ENCODE data around the gene PRRX1. TPM values are rescaled to one million over a fixed set of nuclear protein-coding genes. Genes with fewer than 3 reads are reported as not detected.

Gene PRRX1
- total RNA-seq, 1 experiment from 2014 or later = 1.8 TPM

DNA sequence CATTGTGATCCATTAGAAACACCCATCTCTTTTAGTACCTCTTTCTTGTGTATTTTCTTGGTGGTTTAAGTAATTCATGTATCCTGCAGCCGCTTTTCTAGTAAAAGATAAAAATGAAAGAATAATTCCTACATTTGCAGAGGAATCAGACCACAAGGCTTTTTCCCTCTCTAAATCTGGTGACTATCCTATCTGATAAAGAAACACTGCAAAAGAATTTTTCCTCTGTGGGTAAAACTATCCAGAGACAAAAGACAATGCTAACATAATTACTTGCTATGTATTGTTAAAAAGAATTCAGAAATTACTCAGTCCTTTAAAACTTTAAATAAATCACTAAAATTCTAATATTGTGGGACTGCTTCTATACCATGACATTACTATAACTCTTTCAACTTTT lies 51.0 kb downstream of the PRRX1 start:
- intact Hi-C loops (cut with micrococcal nuclease; ENCODE audit: unreplicated experiment) = no loop called here
- no peaks in the 10 kb centered on the region for H3K4me1 Mint-ChIP-seq (ENCODE audit: low read depth, unreplicated experiment)
- H3K36me3 Mint-ChIP-seq (ENCODE audit: insufficient read depth, unreplicated experiment) = no peaks in the 10 kb centered on the region

GRCh38 chr1:170716835-170717429 lies 53.0 kb downstream of the PRRX1 start:
- no TSS peak for BruUV-seq (replicated peaks)
- intact Hi-C loops (cut with micrococcal nuclease; ENCODE audit: unreplicated experiment) = no loop called here
- Mint-ChIP-seq H3K9me3 (ENCODE audit: low read depth, unreplicated experiment) (peaks cover 3% of the 10 kb centered on the region), H3K36me3 (ENCODE audit: insufficient read depth, unreplicated experiment) (no peaks in the 10 kb centered on the region), H3K27me3 (ENCODE audit: unreplicated experiment) (no peaks in the 10 kb centered on the region), H3K27ac (ENCODE audit: unreplicated experiment) (no peak overlapping the region), H3K4me1 (ENCODE audit: low read depth, unreplicated experiment) (no peaks in the 10 kb centered on the region), H3K4me3 (ENCODE audit: low read depth, unreplicated experiment) (no peak overlapping the region)
- CTCF ChIA-PET = interaction anchor here (0.6 kb wide), 1 partner anchor 802 kb away, joined by 3 read pairs; no protein-coding TSS in a partner anchor
- DNase-seq = no peak
- TF ChIP-seq, protein P1, sequence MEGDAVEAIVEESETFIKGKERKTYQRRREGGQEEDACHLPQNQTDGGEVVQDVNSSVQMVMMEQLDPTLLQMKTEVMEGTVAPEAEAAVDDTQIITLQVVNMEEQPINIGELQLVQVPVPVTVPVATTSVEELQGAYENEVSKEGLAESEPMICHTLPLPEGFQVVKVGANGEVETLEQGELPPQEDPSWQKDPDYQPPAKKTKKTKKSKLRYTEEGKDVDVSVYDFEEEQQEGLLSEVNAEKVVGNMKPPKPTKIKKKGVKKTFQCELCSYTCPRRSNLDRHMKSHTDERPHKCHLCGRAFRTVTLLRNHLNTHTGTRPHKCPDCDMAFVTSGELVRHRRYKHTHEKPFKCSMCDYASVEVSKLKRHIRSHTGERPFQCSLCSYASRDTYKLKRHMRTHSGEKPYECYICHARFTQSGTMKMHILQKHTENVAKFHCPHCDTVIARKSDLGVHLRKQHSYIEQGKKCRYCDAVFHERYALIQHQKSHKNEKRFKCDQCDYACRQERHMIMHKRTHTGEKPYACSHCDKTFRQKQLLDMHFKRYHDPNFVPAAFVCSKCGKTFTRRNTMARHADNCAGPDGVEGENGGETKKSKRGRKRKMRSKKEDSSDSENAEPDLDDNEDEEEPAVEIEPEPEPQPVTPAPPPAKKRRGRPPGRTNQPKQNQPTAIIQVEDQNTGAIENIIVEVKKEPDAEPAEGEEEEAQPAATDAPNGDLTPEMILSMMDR (IDR thresholded peaks at IDR 0.05; ENCODE audit: unreplicated experiment) = no peak

More for the DNA sequence above, 51.0 kb downstream of the PRRX1 start:
- TF ChIP-seq, protein P1 (IDR thresholded peaks at IDR 0.05; ENCODE audit: unreplicated experiment) = no peak
- no peak for DNase-seq
- Mint-ChIP-seq H3K27me3 (ENCODE audit: unreplicated experiment) (no peaks in the 10 kb centered on the region), H3K27ac (ENCODE audit: unreplicated experiment) (no peak overlapping the region), H3K4me3 (ENCODE audit: low read depth, unreplicated experiment) (no peak overlapping the region), H3K9me3 (ENCODE audit: low read depth, unreplicated experiment) (peaks cover 3% of the 10 kb centered on the region)
- CTCF ChIA-PET = no interaction called here
- BruUV-seq (replicated peaks) = no TSS peak

- H3K27ac Mint-ChIP-seq (ENCODE audit: unreplicated experiment) = no peak overlapping the region
- no peaks in the 10 kb centered on the region for H3K27me3 Mint-ChIP-seq (ENCODE audit: unreplicated experiment)
- no peak for DNase-seq
- intact Hi-C loops (cut with micrococcal nuclease; ENCODE audit: unreplicated experiment) = no loop called here
- peaks cover 3% of the 10 kb centered on the region for H3K9me3 Mint-ChIP-seq (ENCODE audit: low read depth, unreplicated experiment)
- no peaks in the 10 kb centered on the region for H3K36me3 Mint-ChIP-seq (ENCODE audit: insufficient read depth, unreplicated experiment)
- H3K4me3 Mint-ChIP-seq (ENCODE audit: low read depth, unreplicated experiment) = no peak overlapping the region
- BruUV-seq (replicated peaks) = no TSS peak
- no peaks in the 10 kb centered on the region for H3K4me1 Mint-ChIP-seq (ENCODE audit: low read depth, unreplicated experiment)
- CTCF ChIA-PET = no interaction called here
- TF ChIP-seq, protein P1 (IDR thresholded peaks at IDR 0.05; ENCODE audit: unreplicated experiment) = no peak
Observed at GRCh38 chr1:170720661-170721060, 56.7 kb downstream of the PRRX1 start.

- CTCF ChIA-PET = no interaction called here
- H3K4me3 Mint-ChIP-seq (ENCODE audit: low read depth, unreplicated experiment) = no peak overlapping the region
- H3K27ac Mint-ChIP-seq (ENCODE audit: unreplicated experiment) = no peak overlapping the region
- no peak for DNase-seq
- BruUV-seq (replicated peaks) = no TSS peak
- H3K9me3 Mint-ChIP-seq (ENCODE audit: low read depth, unreplicated experiment) = peaks cover 1% of the 10 kb centered on the region
- no peaks in the 10 kb centered on the region for H3K36me3 Mint-ChIP-seq (ENCODE audit: insufficient read depth, unreplicated experiment)
- H3K4me1 Mint-ChIP-seq (ENCODE audit: low read depth, unreplicated experiment) = no peaks in the 10 kb centered on the region
- TF ChIP-seq, protein P1 (IDR thresholded peaks at IDR 0.05; ENCODE audit: unreplicated experiment) = no peak
- no peaks in the 10 kb centered on the region for H3K27me3 Mint-ChIP-seq (ENCODE audit: unreplicated experiment)
- intact Hi-C loops (cut with micrococcal nuclease; ENCODE audit: unreplicated experiment) = no loop called here
Observed at GRCh38 chr1:170721621-170722020, 57.7 kb downstream of the PRRX1 start.
